Peyer's patch (tissue), 4 donors: ENCODE results near the gene MUC20. TPM values are rescaled to one million over a fixed set of nuclear protein-coding genes. Genes with fewer than 3 reads are reported as not detected.
A peak's percentile ranks its signal among the peaks of the same experiment; 100 is the strongest.
"Not testable (repeated sequence)": the region's sequence is repeated elsewhere in the genome, so short reads cannot be mapped to it uniquely, and the experiment has no call there.

ENCODE experiments used
- DNase-seq, 3 donors: peaks; one replicate each; pipeline ENCODE4 v3.0.0-alpha.2; 2017 to 2019
- H3K27ac ChIP-seq, 4 donors: fragments of 200-600 bp; sonication (generic); one replicate each; pipeline ENCODE4 v1.5.1; 2016 to 2019
- H3K27me3 ChIP-seq, 2 donors: fragments of 200-600 bp; sonication (generic); one replicate each; pipeline ENCODE4 v1.5.1; 2019
- H3K36me3 ChIP-seq, 3 donors: fragments of 200-600 bp; sonication (generic); one replicate each; pipeline ENCODE4 v1.5.1; 2016 to 2019
- H3K4me1 ChIP-seq, 4 donors: fragments of 200-600 bp; sonication (generic); one replicate each; pipeline ENCODE4 v1.5.1; 2016 to 2019
- H3K4me3 ChIP-seq, 4 donors: fragments of 200-600 bp; sonication (generic); 1 replicate in 3 of 4; 2 replicates in 1 of 4; pipeline ENCODE4 v1.5.1; 2016 to 2019; ENCODE audit warnings: mild to moderate bottlenecking in 1 of 4
- H3K9me3 ChIP-seq, 4 donors: fragments of 200-600 bp; sonication (generic); one replicate each; pipeline ENCODE4 v1.5.1; 2016 to 2019; ENCODE audit warnings: mild to moderate bottlenecking in 1 of 4
- POLR2A ChIP-seq, 2 donors: fragments of 450-650 bp; IDR thresholded peaks; one replicate each; pipeline ENCODE4 v1.5.1; 2017; ENCODE audit warnings: antibody characterized with exemption in 2 of 2, mild to moderate bottlenecking in 2 of 2, moderate library complexity in 2 of 2
- total RNA-seq, 4 donors: library from RNA; depleted of rRNA; stranded (reverse); fragments of >200 nt; gene quantifications; one replicate each; pipeline ENCODE4 v1.1.0, GENCODE V29; 2016
- TF ChIP-seq, protein P1 (sequence below), 6 experiments: fragments of 450-650 bp in 4 of 6; fragments of 200-600 bp in 2 of 6; sonication (generic) in 1 of 6; IDR thresholded peaks; one replicate each; pipeline ENCODE4 v1.5.1; 2017 to 2019; ENCODE audit warnings: antibody characterized with exemption in 6 of 6, mild to moderate bottlenecking in 3 of 6, moderate library complexity in 1 of 6

MUC20 gene
- total RNA-seq, 4 donors from 2014 or later = 57.8 to 120 (median 87.7) TPM

DNA sequence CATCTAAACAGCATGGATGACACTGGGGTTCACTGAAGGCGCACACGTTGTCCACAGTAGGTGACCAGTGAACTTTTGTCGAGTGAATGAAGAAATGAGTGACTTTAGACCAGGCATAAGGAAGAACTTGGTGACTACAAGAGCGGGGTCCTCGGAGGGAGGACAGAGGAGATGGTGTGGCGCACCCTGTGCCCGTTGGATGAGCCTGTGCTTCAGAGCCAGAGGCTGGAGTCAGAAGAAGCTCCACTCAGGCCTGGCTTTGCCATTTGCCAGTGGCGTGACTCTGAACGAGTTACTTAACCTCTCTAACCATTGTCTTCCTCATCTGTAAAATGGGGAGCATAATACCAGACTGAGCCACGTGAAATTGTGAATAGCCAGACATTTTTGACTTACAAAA is 48.8 kb downstream of the MUC20 start:
- no peak overlapping the region for H3K4me3 ChIP-seq
- no peaks in the 10 kb centered on the region for H3K4me1 ChIP-seq
- no peak for DNase-seq
- no peak for TF ChIP-seq POLR2A (IDR thresholded peaks at IDR 0.05)
- TF ChIP-seq, protein P1, sequence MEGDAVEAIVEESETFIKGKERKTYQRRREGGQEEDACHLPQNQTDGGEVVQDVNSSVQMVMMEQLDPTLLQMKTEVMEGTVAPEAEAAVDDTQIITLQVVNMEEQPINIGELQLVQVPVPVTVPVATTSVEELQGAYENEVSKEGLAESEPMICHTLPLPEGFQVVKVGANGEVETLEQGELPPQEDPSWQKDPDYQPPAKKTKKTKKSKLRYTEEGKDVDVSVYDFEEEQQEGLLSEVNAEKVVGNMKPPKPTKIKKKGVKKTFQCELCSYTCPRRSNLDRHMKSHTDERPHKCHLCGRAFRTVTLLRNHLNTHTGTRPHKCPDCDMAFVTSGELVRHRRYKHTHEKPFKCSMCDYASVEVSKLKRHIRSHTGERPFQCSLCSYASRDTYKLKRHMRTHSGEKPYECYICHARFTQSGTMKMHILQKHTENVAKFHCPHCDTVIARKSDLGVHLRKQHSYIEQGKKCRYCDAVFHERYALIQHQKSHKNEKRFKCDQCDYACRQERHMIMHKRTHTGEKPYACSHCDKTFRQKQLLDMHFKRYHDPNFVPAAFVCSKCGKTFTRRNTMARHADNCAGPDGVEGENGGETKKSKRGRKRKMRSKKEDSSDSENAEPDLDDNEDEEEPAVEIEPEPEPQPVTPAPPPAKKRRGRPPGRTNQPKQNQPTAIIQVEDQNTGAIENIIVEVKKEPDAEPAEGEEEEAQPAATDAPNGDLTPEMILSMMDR (IDR thresholded peaks at IDR 0.05) = no peak
- H3K27me3 ChIP-seq = no peaks in the 10 kb centered on the region
- H3K27ac ChIP-seq = no peak overlapping the region
- no peaks in the 10 kb centered on the region for H3K9me3 ChIP-seq
- H3K36me3 ChIP-seq = no peaks in the 10 kb centered on the region

DNA sequence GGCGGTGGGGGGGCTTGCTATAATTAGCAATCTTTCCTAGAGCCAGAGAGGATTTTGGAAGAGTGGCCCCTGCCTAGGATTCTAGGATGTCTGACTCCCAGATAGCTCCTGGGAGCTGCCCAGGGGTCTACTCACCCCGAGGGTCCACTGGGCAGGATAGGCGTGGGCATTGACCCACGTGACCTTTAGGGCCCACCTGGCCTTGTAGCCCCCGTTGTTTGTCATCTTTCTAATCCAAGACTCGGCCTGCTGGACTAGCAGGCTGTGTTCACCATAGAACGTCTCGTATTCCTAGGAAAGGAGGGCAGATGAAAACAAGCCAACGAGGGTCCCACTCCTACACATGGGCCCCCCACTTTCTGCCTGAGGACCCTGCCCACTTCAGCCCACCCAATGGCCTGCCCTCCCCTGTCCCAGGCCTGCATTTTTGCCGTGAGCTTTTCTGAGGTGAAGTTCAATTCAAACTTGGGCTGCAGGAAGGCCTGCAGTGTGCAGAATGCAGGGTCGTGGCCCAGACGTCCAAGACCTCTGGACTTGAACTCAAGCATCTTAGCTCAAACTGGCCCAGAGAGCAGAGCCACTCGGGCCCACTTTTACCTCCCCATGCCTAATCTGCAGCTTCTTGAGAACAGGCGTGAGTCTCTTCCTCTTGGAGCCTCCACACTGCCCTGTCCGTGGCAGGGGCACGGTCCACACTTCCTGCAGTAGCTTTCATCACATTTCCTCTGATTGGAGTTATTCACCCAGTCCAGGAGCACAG is 49.5 kb downstream of the MUC20 start:
- H3K27ac ChIP-seq = no peak overlapping the region
- no peak overlapping the region for H3K4me3 ChIP-seq
- no peaks in the 10 kb centered on the region for H3K4me1 ChIP-seq
- no peaks in the 10 kb centered on the region for H3K9me3 ChIP-seq
- no peak for DNase-seq
- H3K36me3 ChIP-seq = no peaks in the 10 kb centered on the region
- no peaks in the 10 kb centered on the region for H3K27me3 ChIP-seq
- TF ChIP-seq, protein P1 (IDR thresholded peaks at IDR 0.05) = no peak
- no peak for TF ChIP-seq POLR2A (IDR thresholded peaks at IDR 0.05)

DNA sequence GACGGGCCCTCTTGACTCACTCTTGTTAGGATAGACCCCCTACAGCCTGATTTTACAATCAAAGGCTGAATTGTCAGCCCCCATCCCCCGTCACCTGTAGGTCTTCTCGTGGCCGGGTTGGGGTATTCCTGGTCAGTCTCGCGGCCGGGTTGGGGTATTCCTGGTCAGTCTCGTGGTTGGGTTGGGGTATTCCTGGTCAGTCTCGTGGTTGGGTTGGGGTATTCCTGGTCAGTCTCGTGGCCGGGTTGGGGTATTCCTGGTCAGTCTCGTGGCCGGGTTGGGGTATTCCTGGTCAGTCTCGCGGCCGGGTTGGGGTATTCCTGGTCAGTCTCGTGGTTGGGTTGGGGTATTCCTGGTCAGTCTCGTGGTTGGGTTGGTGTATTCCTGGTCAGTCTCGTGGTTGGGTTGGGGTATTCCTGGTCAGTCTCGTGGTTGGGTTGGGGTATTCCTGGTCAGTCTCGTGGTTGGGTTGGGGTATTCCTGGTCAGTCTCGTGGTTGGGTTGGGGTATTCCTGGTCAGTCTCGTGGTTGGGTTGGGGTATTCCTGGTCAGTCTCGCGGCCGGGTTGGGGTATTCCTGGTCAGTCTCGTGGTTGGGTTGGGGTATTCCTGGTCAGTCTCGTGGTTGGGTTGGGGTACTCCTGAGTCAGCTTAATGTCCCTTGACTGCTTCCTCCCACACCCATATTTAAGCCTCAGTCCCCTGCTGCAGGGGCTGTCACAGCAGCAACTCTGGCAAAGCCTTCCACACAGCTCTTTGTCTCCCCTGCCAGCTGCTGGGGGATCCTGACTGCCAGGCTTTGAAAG is 50.3 kb downstream of the MUC20 start:
- not testable (repeated sequence) for H3K4me3 ChIP-seq, H3K9me3 ChIP-seq, DNase-seq, H3K36me3 ChIP-seq, H3K4me1 ChIP-seq, H3K27ac ChIP-seq, H3K27me3 ChIP-seq

DNA sequence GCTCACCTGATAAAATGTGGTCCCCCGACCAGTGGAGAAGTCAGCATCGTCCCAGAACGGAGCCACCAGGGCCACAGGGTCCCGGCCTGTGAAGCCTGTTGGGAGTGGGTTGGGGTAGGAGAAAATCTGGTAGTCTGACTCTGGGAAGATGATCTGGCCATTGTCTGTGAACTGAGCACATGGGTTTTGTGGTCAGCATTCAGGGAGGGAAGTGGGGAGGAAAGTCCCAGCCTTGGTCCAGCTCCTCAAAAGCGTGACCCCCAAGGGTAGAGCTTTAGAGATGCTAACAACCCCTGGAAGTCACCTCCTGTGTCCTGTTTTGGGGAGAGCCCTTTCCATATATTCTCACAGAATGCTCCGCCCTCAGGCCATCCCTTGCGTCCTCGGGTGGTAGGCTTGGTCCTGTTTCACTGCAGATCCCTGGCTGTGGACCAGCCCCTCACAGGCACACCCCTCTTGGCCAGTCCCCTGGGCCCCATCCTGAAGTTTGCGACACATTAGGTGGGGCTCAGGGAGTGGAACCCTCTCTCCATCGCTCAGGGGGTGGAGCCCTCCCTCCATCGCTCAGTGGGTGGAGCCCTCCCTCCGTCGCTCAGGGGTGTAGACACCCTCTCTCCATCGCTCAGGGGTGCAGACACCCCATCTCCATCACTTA is 51.0 kb downstream of the MUC20 start:
- DNase-seq = peak in 1 of 3 donors; percentile 40
- Histone ChIP-seq H3K27me3 (no peaks in the 10 kb centered on the region), H3K4me3 (no peak overlapping the region), H3K9me3 (no peaks in the 10 kb centered on the region), H3K27ac (no peak overlapping the region), H3K36me3 (no peaks in the 10 kb centered on the region), H3K4me1 (no peaks in the 10 kb centered on the region)
- TF ChIP-seq, protein P1 (IDR thresholded peaks at IDR 0.05) = no peak
- no peak for TF ChIP-seq POLR2A (IDR thresholded peaks at IDR 0.05)

DNA sequence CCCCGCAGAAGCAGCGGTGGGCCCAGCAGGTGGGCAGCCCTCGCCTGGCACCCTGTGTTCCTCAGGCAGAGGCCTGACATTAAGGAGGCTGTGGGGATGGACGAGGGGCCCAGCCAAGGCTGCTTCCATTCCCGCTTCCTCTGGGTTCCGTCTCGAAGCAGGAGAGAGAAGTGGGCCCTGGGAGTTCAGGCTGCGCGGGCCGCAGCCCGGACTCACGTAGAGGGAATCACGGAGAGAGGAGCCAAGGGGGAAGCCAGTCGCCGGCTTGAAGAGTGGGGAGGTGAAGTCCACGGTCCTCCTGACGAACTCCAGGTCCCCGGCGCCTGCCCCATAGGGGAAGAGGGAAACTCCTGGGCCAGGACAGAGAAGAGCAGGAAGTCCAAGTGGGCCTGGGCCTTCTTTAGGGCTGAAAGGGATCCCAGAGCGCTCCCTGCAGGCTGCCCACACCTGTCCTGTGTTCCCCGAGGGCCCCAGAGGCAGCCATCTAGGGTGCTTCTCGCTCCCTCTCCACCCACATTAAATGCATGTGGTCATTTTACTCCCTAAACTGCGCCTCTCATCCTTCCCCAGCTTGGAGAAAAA is 53.3 kb downstream of the MUC20 start:
- DNase-seq = no peak
- Histone ChIP-seq H3K4me3 (no peak overlapping the region), H3K27ac (no peak overlapping the region), H3K4me1 (no peaks in the 10 kb centered on the region), H3K27me3 (no peaks in the 10 kb centered on the region), H3K36me3 (no peaks in the 10 kb centered on the region), H3K9me3 (no peaks in the 10 kb centered on the region)
- no peak for TF ChIP-seq POLR2A (IDR thresholded peaks at IDR 0.05)
- TF ChIP-seq, protein P1 (IDR thresholded peaks at IDR 0.05) = no peak
